ENCODE measurements around the gene MYO15A.
A peak's percentile ranks its signal among the peaks of the same experiment; 100 is the strongest.

The MYO15A gene

GRCh38 chr17:18159551-18160120 lies 51.1 kb downstream of the MYO15A start:
- no peak for DNase-seq

DNA sequence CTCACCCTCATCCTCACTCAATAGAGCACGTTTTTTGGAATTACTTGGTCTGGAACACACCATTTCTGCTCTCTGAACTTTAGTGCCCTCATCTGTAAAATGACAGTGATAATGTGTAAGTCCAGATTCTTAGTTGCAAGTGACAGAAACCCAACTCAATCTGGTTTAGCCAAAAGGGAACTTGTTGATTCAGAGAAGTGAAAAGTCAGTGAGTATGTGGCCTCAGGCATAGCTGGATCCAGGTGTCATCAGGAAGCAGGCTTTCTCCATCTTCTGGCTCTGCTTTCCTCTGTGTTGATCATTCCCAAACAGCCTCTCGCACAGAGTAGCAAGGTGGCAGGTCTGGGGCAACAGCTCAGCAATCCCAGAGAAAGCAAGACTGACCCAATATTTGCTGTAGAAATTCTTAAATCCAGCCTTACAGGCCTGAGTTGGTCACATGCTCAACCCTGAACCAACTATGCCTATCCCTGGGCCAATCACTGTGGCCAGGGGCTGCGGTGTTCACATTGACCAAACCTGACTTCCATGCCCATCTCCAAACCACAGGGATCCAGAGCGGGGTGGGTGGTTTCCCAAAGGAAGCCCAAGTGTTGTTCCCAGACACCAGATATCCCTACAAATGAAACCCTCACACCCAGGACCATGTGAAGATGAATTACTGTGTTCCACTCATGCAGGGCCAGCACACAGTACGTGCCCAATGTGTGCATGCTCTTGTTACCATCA lies 51.7 kb downstream of the MYO15A start:
- DNase-seq: no peak

DNA sequence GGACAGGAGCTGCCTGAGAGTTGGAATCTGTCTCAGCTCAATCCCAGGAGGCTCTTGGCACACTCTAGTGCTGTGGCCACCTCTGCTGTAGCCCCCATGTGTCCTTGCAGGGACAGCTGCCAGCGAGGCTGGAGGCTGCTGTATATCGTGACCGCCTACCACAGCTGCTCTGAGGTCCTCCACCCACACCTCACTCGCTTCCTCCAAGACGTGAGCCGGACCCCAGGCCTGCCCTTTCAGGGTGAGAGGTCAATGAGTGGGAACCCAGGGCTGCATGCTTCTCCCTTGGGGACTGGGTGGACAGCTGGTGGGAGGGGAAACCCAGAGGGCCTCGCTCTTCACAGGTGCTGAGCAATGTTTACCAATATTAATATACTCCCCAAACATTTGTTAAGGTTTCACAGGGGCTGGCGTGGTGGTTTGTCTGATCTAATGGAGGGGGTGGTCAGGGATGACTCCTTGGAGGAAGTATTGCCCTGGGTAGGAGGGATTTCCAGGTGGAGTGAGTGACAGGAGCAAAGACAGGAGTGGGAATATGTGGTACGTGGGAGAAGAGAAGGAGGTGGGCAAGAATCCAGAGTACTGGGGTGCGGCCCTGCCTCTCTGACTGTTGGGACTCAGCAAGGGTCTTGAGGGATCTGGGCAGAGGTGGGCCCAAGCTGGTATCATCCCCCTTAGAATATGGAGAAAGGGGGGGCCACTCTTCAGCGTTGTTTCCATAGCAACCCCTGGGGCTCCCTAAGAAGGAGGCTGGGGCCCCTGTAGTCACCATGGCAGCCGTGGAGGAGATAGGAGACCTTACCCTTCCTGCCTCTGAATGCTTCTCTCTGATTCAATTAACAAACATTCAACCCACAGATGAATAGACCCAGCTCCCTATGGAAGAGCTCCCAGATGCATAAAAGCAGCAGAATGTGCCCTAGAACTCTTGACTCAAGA lies 52.9 kb downstream of the MYO15A start:
- DNase-seq: no peak

DNA sequence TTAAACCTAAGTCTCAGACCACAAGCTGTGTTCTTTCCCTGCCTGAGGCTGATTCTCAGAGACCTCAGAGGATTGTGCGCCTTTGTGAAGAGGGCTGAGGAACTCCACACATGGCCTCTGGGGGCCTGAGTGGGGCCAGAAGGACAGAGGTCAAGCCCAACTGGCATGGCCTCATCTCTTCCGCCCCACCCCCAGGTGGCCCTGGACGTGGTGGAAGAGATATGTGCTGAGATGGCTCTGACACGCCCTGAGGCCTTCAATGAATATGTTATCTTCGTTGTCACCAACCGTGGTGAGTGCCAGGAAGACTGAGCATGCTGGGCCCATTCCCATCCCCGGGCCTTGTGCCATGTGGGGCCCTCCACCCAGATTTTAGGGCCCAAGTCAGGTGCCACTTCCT lies 55.0 kb downstream of the MYO15A start:
- no peak for DNase-seq

DNA sequence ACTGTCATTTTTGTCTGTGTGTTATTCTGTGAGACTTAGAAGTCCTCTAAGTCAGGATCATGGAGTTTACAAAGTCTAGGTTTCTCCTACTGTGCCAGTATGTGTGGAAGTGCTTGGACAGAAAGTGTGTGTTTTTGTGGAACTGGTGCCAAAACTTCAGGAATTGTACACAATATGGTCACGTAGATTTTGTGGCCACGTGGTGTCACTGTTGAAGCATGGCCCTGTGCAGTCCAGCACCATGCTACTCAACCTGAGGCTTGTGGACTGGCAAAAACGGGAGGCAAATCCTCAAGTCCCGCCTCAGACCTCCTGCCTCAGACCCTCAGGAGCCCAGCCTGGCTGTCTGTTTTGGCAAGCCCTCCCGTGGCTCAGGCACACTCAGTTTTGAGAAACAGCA lies 58.3 kb downstream of the MYO15A start:
- peak; percentile 34 for DNase-seq

- DNase-seq: no peak
Measured at GRCh38 chr17:18167421-18167820, 58.9 kb downstream of the MYO15A start.

GRCh38 chr17:18172531-18173278 lies 64.1 kb downstream of the MYO15A start:
- DNase-seq: no peak

DNA sequence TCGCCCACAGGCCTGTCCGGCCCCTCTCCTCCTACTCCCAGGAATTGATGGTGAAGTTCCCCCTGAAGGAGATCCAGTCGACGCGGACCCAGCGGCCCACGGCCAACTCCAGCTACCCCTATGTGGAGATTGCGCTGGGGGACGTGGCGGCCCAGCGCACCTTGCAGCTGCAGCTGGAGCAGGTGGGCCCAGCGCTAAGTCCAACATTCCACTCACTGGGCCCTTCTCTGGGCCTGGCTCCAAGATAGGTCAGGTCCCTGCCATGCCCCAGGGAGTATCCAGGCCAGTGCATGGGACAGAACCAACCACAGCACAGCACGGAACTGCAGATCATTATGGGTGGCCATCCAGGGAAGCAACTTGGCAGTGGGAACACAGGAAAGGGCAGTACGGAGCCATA lies 65.2 kb downstream of the MYO15A start:
- no peak for DNase-seq

DNA sequence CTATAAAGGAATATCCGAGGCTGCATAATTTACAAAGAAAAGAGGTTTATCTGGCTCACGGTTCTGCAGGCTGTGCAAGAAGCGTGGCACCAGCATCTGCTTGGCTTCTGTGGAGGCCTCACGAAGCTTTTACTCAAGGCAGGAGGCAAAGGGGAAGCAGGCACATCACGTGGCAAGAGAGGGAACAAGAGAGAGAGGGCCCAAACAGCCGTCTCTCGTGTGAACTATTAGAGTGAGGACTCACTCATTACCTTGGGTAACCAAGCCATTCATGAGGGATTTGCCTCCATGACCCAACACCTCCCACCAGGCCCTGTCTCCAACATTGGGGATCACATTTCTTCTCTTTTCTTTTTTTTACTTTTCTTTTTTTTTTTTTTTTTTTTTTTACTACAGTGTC lies 67.6 kb downstream of the MYO15A start:
- no peak for DNase-seq

- no peak for DNase-seq
Measured at GRCh38 chr17:18177133-18177532, 68.6 kb downstream of the MYO15A start.

DNA sequence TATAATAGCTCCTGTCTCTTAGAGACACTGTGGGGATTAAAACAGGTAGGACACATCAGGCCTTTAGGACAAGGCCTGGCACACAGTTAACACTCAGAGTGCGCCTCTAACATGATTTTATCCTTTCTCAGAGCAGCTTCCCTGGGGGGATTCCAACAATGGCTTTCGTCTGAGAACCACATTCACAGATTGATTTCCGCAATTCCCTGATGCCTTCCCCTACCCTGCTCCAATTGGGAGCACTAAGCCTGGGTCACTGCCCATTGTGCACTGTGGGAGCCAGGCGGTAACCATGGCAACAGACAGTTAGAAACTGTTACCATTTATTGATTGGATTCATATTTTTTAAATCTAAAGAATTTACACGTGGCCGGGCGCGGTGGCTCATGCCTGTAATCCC lies 69.2 kb downstream of the MYO15A start:
- DNase-seq: no peak

DNA sequence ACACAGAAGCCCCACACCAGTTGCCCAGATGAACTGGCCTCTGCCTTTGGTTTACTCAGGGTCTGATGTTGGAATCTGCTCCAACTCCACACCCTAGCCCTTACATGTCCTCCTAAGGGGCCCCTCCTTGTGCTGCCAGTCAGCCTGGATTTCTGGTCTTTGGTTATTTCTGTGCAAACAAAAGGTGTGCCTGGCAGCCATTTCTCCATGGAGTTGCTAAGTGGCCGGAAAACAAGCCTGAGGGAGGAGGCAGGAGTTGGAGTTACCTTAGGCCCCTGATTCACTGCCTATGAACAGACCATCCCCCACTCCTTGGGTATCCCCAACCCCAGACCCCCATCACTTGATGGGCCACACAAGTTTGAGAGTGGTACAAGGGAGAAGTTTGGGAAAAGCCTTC lies 70.6 kb downstream of the MYO15A start:
- DNase-seq: no peak

GRCh38 chr17:18179804-18180203 lies 71.2 kb downstream of the MYO15A start:
- no peak for DNase-seq

GRCh38 chr17:18181358-18181757 lies 72.8 kb downstream of the MYO15A start:
- no peak for DNase-seq

DNA sequence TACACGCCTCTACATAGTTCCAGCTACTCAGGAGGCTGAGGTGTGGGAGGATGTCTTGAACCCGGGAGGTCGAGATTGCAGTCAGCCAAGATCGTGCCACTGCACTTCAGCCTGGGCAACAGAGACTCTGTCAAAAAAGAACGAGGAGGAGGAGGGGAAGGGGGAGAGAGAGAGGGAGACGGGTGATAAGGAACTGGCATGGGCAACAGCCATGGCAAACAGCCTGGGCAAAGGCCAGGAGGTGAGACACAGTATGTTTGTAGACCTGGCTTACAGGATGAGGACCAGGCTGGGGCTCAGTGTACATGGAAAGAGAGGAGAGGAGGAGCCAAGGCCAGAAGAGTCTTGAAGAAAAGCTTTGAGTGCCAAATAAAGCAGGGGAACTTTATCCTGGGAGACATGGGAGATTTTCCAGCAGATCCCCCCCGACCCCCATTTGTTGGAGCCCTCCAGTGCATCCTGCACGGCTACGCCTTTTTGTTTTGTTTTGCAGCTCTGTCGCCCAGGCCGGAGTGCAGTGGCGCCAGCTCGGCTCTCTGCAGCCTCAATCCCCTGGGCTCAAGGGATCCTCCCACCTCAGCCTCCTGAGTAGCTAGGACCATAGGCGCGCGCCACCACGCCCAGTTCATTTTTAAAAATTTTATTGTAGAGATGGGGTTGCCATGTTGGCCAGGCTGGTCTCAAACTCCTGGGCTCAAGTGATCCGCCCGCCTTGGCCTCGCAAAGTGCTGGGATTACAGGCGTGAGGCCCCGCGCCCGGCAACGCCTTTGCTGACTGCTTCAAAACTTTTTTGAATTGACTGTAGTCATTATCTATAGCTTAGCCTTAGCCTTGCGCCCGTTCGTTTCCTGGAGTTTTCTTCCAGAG lies 73.8 kb downstream of the MYO15A start:
- peak; percentile 52 for DNase-seq

DNA sequence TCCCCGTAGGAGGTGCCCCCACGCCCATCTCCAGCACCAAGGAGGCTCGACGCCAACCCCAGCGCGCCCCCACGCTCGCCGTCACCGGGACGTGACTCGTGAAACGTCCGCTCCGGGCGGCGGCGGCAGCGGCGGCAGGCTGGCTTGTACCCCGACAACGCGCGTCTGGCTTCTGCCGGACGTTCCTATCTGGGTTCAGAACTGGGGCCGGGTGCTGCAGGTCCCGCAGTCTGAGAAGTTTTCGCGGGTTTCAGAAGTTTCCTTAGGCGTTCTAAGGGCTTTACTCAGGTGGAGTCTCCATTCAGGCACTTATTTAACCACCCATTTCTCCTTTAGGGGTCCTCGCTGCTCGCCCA lies 74.4 kb downstream of the MYO15A start:
- DNase-seq: peak; percentile 87

DNA sequence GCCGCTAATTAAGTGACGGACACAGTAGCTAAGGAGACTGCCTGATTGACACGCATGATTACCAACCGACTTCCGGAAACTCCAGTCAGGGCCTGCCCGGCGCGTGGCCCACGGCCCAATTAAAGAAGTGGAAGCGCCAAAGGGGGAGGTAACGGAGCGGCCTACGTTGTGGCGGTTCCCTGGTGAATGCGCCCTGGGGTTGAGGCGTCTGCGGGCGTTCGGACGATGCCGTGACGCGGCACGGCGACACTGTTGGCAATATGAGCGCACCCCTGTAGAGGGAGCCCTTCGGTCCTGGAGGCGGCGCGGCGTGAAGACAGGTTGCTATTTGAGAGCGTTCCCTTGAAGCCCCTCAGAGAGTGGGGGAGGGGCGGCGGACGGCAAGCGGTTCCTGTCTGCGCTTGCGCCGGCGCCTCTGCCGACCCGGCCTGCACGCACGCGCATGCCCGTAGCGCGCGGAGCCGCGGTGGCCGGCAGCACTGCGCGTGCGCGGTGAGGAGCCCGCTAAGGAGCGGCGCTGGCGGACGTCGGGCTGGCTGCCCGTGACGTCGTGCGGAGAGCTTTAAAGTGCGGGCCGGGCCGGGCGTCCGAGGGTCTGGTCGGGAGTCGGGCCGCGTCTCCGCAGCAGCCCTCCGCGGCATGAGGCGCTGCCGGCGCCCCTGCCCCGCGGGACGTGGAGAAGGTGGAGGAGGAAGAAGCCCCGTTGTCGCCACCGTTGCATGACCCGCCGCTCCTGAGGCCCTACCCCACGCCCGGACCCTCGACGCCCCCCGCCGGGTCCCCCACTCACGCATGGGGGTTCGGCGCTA lies 75.0 kb downstream of the MYO15A start, which contains the start of gene ALKBH5:
ALKBH5 (plus strand) TSS at position 495 of the 809 bp plus-strand sequence. CDS start 416 bp downstream, outside the sequence.
- peak; percentile 99 for DNase-seq

- DNase-seq: peak; percentile 68
Measured at GRCh38 chr17:18184143-18185031, 75.8 kb downstream of the MYO15A start.

GRCh38 chr17:18185391-18185790 lies 76.8 kb downstream of the MYO15A start:
- DNase-seq: no peak
